HG03457 (cell line): ENCODE results near the gene METTL3.

Experiments used
- ATAC-seq: cut with Tn5 transposase; IDR thresholded peaks from one replicate; pipeline ENCODE4 v1.9.1; 2021; ENCODE audit warnings: moderate number of reproducible peaks; ENCODE audit not compliant: unreplicated experiment

METTL3 gene

GRCh38 chr14:21476925-21477681 is 34.0 kb downstream of the METTL3 start, which contains the start of the genes RAB2B and TOX4:
Gene RAB2B, minus strand, starts transcription at chr14:21476959. Its CDS starts 87 bp downstream, at chr14:21476872.
Gene TOX4, plus strand, starts transcription at chr14:21477195. Its CDS starts 84 bp downstream, at chr14:21477279.
- ATAC-seq, result peak; percentile 99

- ATAC-seq, result peak; percentile 11
These were observed 34.6 kb downstream of the METTL3 start for GRCh38 chr14:21476523-21476924.

- ATAC-seq, result no peak
These were observed 35.2 kb downstream of the METTL3 start for GRCh38 chr14:21475767-21476522.

GRCh38 chr14:21467616-21468015 is 43.5 kb downstream of the METTL3 start:
- no peak for ATAC-seq

DNA sequence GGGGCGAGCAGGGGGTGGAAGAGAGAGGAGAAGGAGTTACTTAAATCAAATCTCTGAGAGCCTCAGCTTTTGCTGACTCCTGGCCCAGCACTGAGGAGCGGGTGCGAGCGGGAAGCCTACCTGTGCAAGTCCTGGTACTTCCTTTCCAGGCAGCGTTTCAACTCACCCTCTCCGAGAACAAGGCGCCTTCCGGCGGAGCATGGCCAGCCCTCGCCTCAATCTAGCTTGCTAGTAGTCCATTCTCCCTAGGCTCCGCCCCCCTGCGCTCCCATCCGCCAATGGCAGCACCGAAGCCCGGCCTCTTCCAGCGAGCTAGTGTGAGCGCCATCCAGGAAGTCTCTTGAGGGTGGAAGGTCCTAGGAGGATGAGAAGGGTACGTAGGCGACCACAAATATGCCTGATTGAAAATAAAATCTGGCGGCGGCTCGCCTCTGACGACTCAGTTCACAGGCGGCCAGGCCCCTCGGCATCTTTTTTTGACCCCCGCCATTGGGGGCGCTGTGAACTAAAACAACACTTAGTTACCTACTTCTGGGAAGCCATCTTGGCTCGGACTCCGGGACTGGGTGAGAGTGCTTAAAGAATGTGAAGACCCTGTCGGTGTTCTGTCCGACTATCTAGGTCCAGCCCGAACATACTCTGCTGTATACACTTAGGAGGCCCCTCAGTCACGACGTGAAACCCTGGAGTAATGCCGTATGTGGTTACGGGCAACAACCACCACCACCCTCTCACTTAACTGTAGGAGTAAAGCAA is 55.0 kb downstream of the METTL3 start, which contains the start of gene CHD8:
Gene CHD8, minus strand, starts transcription at position 212 of the 756 bp plus-strand sequence. CDS start 24,480 bp downstream, outside the sequence.
- peak; percentile 93 for ATAC-seq

DNA sequence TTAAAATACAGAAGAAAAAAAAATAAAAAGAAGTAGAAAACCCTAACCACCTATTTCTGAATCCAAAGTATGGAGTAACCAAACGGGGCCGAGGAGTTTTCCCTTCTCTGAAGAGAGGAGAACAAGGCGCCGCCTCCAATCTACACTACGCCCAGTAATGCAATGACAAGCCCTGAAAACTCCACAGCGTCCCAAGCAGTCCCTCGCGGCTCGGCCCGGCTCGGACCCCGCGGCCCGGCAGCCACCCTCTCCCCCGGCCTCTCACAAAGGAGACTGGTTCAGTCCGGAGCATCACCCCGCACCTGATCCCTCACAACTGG is 55.6 kb downstream of the METTL3 start:
- no peak for ATAC-seq

DNA sequence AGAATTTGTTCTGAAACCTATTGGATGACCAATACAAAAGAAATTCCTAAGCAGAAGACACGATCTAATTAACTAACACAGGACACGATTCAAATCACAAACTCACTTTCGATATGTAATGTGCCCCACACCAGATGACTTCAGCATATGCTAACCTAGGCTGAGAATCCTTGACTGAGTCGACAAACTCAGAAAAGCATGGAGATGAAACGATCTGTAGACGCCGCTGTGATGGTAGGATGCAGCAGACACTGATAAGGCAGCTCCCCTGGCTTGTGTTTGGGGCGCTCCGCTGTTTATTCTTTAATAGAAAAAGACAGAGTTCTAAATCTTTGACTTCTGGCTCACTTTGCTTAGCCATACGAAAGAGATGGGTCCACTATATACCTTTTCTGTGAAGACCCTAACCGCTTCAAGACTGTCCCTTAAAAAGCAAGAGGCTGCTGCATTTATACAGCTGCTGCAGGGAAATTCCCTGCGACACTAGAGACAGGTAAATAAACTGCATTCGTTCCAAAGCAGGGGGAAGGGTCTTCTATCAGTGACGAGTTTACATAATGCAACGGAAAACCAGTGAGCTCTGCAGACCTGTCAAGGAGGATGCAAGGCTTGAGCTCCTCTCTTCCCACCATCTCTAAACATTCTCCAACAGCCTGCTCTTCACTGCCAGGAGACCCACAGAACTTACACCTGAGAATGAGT is 56.1 kb downstream of the METTL3 start:
- ATAC-seq, result no peak

GRCh38 chr14:21449899-21450216 is 61.3 kb downstream of the METTL3 start:
- no peak for ATAC-seq
